Heart right ventricle (tissue), 16 donors: ENCODE results near the gene VIPR2. TPM values are rescaled to one million over a fixed set of nuclear protein-coding genes. Genes with fewer than 3 reads are reported as not detected.

Experiments used
- ATAC-seq, 8 donors: fragments of 200-7000 bp; cut with Tn5 transposase; one replicate each; pipeline ENCODE4 v1.9.1; 2020; ENCODE audit warnings: mild to moderate bottlenecking in 8 of 8, moderate library complexity in 8 of 8, moderate number of reproducible peaks in 1 of 8
- DNase-seq, 2 donors: peaks; one replicate each; pipeline ENCODE4 v3.0.0-alpha.2; 2020
- H3K27ac ChIP-seq, 10 donors: fragments of 200-600 bp; sonication (generic) in 2 of 10; one replicate each; pipeline versions ENCODE4 v1.5.0 to v1.8.0; 2020 to 2022; ENCODE audit warnings: mild to moderate bottlenecking in 3 of 10
- H3K27me3 ChIP-seq, 7 donors: fragments of 200-600 bp; one replicate each; pipeline ENCODE4 v1.8.0; 2021 to 2022; ENCODE audit warnings: mild to moderate bottlenecking in 2 of 7
- H3K36me3 ChIP-seq, 9 donors: fragments of 200-600 bp; sonication (generic) in 1 of 9; one replicate each; pipeline versions ENCODE4 v1.5.0 to v1.8.0; 2020 to 2022; ENCODE audit warnings: mild to moderate bottlenecking in 2 of 9
- H3K4me1 ChIP-seq, 9 donors: fragments of 200-600 bp; sonication (generic) in 1 of 9; one replicate each; pipeline versions ENCODE4 v1.5.0 to v1.8.0; 2020 to 2022; ENCODE audit warnings: mild to moderate bottlenecking in 4 of 9
- H3K4me3 ChIP-seq, 10 donors: fragments of 200-600 bp; sonication (generic) in 2 of 10; one replicate each; pipeline versions ENCODE4 v1.5.0 to v1.8.0; 2020 to 2022; ENCODE audit warnings: mild to moderate bottlenecking in 7 of 10, moderate library complexity in 2 of 10
- H3K9me3 ChIP-seq, 11 donors: fragments of 200-600 bp in 10 of 11; sonication (generic) in 2 of 11; one replicate each; pipeline versions ENCODE4 v1.5.0 to v1.8.0; 2013 to 2022; ENCODE audit warnings: mild to moderate bottlenecking in 2 of 11, control low read depth in 1 of 11, moderate library complexity in 1 of 11
- WGBS, 2 donors: extraction: QIAGEN DNeasy Blood & Tissue Kit; methylation state at CpG; one replicate each; pipeline ENCODE4 v1.1.7; 2013; ENCODE audit warnings: inconsistent platforms in 1 of 2; 5-methylcytosine and 5-hydroxymethylcytosine counted together
- intact Hi-C, 10 donors: fragments of 100-400 bp; cut with DNase I; formaldehyde crosslinking; loops; one replicate each; pipeline versions ENCODE4 v1.11.1 to v1.14.2; 2022
- polyA plus RNA-seq, 2 donors: library from polyadenylated mRNA; stranded (reverse); fragments of 200-250 nt; gene quantifications; one replicate each; pipeline ENCODE4 v1.2.3, GENCODE V29; 2013
- total RNA-seq, 10 donors: library from RNA; stranded (reverse); fragmentation: NEBNext Ultra II Directional in 3 of 10; extraction: Animal tissue kit (Norgen Biotek cat#: 25700) in 3 of 10; gene quantifications; one replicate each; pipeline versions ENCODE4 v1.2.1 to v1.2.4, GENCODE V29; 2021 to 2023
- TF ChIP-seq, protein P1 (sequence below), 9 donors: fragments of 200-600 bp; sonication (generic) in 2 of 9; IDR thresholded peaks; one replicate each; pipeline versions ENCODE4 v1.5.0 to v1.8.0; 2021 to 2022; ENCODE audit warnings: antibody characterized with exemption in 9 of 9, mild to moderate bottlenecking in 5 of 9, moderate library complexity in 1 of 9
- donor health status: Arrhythmogenic right ventricular cardiomyopathy.
- donor health status: ischemic (EF 13 %, LVEDD 7.1; RV severe dilation, severe dysfunction).
- donor health status: healthy with polysubstance abuse.
- donor health status: DM: no; HTN: yes; CAD: no.
- donor health status: DM: no; HTN: no; CAD: no.
- donor health status: ischemic (EF 25% LVEDD 6.9; RV normal size, moderate dysfunction).
- donor health status: ischemic (EF 25% LVEDD 5.7; RV mildly dilated, moderate dysfunction).
- donor health status: healthy.
- donor health status: DM: yes; HTN: yes; CAD: no.
- donor health status: Ischemic cardiomyopathy.
- donor health status: ischemic (EF 35%, LVEDD 5.7; RV mildly dilated, moderate dysfunction).
- donor health status: nonischemic (EF 11% LVEDD 7.7; RV severe dilation, severe dysfunction).
- donor health status: DM: yes; HTN: yes; CAD: no.
- donor health status: PGD.
- donor health status: ischemic (EF 29% LVEDD 5.4; RV normal size, mild dysfunction).
- donor health status: nonischemic (EF 23%, LVEDD 6.1; RV moderate dilation, normal function).

The VIPR2 gene
- total and polyA plus RNA-seq, 12 donors = 3.0 to 30.6 (median 19.1) TPM

DNA sequence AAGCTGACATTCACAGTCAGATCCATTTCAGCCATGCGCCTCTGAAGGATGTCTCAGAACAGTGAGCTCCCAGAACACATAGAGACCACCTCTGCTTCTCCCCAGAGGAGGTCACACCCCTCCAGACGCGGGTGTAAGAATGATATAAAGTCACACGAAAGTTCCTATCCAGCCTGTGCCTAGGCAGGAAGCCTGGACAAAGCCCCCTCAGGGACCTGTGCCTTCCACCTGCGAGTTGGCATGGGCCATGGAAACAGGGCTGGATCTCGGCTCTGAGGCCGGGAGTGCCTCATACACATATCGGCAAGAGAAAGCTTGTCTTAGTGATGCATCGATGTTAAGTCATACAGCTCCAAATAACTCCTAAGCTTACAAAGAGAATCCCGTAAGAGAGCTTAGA lies 5.0 kb downstream of the VIPR2 start:
- peaks cover 0 to 45% (median 15%) of the 10 kb centered on the region in 9 donors for H3K4me1 ChIP-seq
- H3K27me3 ChIP-seq = peaks cover 0 to 35% (median 14%) of the 10 kb centered on the region in 7 donors
- no peak overlapping the region for H3K27ac ChIP-seq
- no peak for ATAC-seq
- H3K36me3 ChIP-seq = peaks cover 0 to 32% (median 0%) of the 10 kb centered on the region in 9 donors
- no peaks in the 10 kb centered on the region for H3K9me3 ChIP-seq
- intact Hi-C loops = loop anchor here in 6 of 10 donors (5.0 to 10.0 kb wide), 5 partner anchors 42 to 125 kb away; no protein-coding TSS in a partner anchor
- no peak for DNase-seq
- H3K4me3 ChIP-seq = no peak overlapping the region
- TF ChIP-seq, protein P1, sequence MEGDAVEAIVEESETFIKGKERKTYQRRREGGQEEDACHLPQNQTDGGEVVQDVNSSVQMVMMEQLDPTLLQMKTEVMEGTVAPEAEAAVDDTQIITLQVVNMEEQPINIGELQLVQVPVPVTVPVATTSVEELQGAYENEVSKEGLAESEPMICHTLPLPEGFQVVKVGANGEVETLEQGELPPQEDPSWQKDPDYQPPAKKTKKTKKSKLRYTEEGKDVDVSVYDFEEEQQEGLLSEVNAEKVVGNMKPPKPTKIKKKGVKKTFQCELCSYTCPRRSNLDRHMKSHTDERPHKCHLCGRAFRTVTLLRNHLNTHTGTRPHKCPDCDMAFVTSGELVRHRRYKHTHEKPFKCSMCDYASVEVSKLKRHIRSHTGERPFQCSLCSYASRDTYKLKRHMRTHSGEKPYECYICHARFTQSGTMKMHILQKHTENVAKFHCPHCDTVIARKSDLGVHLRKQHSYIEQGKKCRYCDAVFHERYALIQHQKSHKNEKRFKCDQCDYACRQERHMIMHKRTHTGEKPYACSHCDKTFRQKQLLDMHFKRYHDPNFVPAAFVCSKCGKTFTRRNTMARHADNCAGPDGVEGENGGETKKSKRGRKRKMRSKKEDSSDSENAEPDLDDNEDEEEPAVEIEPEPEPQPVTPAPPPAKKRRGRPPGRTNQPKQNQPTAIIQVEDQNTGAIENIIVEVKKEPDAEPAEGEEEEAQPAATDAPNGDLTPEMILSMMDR (IDR thresholded peaks at IDR 0.05) = no peak
- WGBS, 2 donors = 74 to 81% methylated on average over 10 of the region's 10 CpGs

DNA sequence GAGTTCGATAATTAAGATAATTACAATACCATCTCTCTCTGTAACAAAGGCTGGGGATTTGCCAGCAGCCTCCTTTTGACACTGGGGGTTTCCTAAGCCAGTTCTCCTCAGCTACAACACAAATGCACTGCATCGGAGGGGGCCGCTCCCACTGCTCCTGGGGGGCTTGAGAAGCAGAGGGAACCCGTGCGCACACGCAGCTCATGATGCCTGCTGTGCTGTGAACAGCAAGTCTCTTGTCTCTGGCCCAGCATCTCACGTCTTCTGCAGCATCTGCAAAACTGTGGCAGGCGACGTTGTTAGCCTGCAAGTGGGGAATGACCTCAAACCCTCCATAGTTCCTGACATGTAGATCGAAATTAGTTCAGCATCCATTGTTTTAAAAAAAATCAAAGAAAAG lies 5.5 kb downstream of the VIPR2 start:
- no peak for ATAC-seq
- no peak for DNase-seq
- Histone ChIP-seq H3K36me3 (peaks cover 0 to 32% (median 0%) of the 10 kb centered on the region in 9 donors), H3K27ac (no peak overlapping the region), H3K9me3 (no peaks in the 10 kb centered on the region), H3K4me3 (no peak overlapping the region), H3K4me1 (peaks cover 0 to 41% (median 12%) of the 10 kb centered on the region in 9 donors), H3K27me3 (peaks cover 0 to 31% (median 10%) of the 10 kb centered on the region in 7 donors)
- 71 to 80% methylated on average over 10 of the region's 10 CpGs for WGBS, 2 donors
- TF ChIP-seq, protein P1 (IDR thresholded peaks at IDR 0.05) = no peak
- intact Hi-C loops = loop anchor here in 1 of 10 donors (10.0 kb wide), 1 partner anchor 84 kb away; no protein-coding TSS in a partner anchor

DNA sequence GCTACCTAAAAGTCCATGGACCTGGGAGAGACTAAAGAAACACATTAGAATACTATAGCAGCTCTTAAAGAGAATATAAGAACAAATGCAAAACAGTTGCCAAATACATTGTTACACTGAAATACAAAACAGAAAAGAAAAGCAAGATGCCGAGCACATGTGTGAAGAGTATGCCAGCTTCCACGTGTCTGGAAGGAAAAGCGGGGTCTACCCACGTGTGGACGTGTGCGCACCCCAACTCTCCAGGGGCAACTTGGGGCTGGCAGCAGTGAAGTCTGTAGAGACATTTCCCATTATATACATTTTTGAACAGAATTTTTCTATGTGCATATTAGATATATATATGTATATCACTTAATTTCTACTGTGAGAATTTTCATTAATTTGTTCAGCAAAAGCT lies 6.2 kb downstream of the VIPR2 start:
- TF ChIP-seq, protein P1 (IDR thresholded peaks at IDR 0.05) = no peak
- Histone ChIP-seq H3K27me3 (peaks cover 0 to 24% (median 5%) of the 10 kb centered on the region in 7 donors), H3K36me3 (peaks cover 0 to 32% (median 0%) of the 10 kb centered on the region in 9 donors), H3K9me3 (no peaks in the 10 kb centered on the region), H3K27ac (no peak overlapping the region), H3K4me1 (peaks cover 0 to 34% (median 10%) of the 10 kb centered on the region in 9 donors), H3K4me3 (no peak overlapping the region)
- ATAC-seq (no peak), DNase-seq (no peak)
- intact Hi-C loops = loop anchor here in 1 of 10 donors (10.0 kb wide), 1 partner anchor 84 kb away; no protein-coding TSS in a partner anchor
- 83 to 94% methylated on average over 6 of the region's 6 CpGs for WGBS, 2 donors

DNA sequence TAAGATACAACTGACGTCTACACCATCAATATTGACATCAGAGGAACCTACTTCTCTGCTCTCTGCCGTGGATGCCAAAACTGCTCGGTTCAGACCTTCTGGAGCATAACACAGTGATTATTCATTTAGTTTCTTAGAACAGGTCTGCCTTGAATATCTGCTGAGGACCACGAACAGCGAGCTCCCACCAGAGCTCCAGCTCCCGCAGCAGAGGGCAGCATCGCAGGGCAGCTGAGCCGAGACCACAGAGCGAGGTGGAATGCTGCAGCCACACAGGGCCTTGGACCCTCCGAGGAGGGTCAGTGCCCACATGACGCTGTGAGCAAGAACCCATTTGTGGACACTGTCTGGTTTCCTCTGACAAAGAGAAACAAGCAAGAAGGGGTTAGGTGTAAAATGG lies 6.8 kb downstream of the VIPR2 start:
- intact Hi-C loops = loop anchor here in 1 of 10 donors (10.0 kb wide), 1 partner anchor 83 kb away; no protein-coding TSS in a partner anchor
- Histone ChIP-seq H3K4me1 (peaks cover 0 to 28% (median 5%) of the 10 kb centered on the region in 9 donors), H3K9me3 (no peaks in the 10 kb centered on the region), H3K36me3 (peaks cover 0 to 32% (median 0%) of the 10 kb centered on the region in 9 donors), H3K27me3 (peaks cover 0 to 18% (median 3%) of the 10 kb centered on the region in 7 donors), H3K27ac (no peak overlapping the region), H3K4me3 (no peak overlapping the region)
- DNase-seq (no peak), ATAC-seq (no peak)
- WGBS, 2 donors = 88 to 89% methylated on average over 11 of the region's 11 CpGs
- TF ChIP-seq, protein P1 (IDR thresholded peaks at IDR 0.05) = no peak
